HepG2 (cell line): ENCODE results near the gene ACTN3. TPM values are rescaled to one million over a fixed set of nuclear protein-coding genes. Genes with fewer than 3 reads are reported as not detected.

ENCODE experiments used
- CCDC6 ChIP-seq: sonication (generic); formaldehyde crosslinking; IDR thresholded peaks from 2 replicates; pipeline ENCODE4 v1.8.1; 2022; ENCODE audit warnings: mild to moderate bottlenecking, missing genetic modification reagents, moderate library complexity
- CREM ChIP-seq, 2 experiments: sonication (generic) in 1 of 2; formaldehyde crosslinking in 1 of 2; IDR thresholded peaks; 2 replicates each; pipeline versions ENCODE4 v1.4.0 to v1.6.1; 2016 to 2020; ENCODE audit warnings: antibody characterized with exemption in 1 of 2, mild to moderate bottlenecking in 1 of 2, missing genetic modification reagents in 1 of 2
- GABPB1 ChIP-seq: IDR thresholded peaks from 2 replicates; pipeline ENCODE4 v1.6.1; 2016; ENCODE audit warnings: mild to moderate bottlenecking, missing genetic modification reagents, moderate library complexity, missing compliant biosample characterization
- JDP2 ChIP-seq: sonication (generic); formaldehyde crosslinking; IDR thresholded peaks from 2 replicates; pipeline ENCODE4 v1.8.1; 2022; ENCODE audit warnings: missing genetic modification reagents, borderline replicate concordance
- MNT ChIP-seq: fragments of 450-650 bp; IDR thresholded peaks from 2 replicates; pipeline ENCODE4 v1.6.1; 2016
- NFYC ChIP-seq: IDR thresholded peaks from 2 replicates; pipeline ENCODE4 v1.6.1; 2016; ENCODE audit warnings: missing genetic modification reagents, missing compliant biosample characterization
- POLR2AphosphoS5 ChIP-seq: IDR thresholded peaks from 2 replicates; pipeline ENCODE4 v1.6.1; 2012; ENCODE audit warnings: low read depth, low read length
- PRDM10 ChIP-seq: sonication (generic); formaldehyde crosslinking; IDR thresholded peaks from 2 replicates; pipeline ENCODE4 v1.4.0; 2020; ENCODE audit warnings: low read depth, missing genetic modification reagents
- SOX6 ChIP-seq, 2 experiments: fragments of 450-650 bp in 1 of 2; sonication (generic) in 1 of 2; formaldehyde crosslinking in 1 of 2; IDR thresholded peaks; 2 replicates each; pipeline versions ENCODE4 v1.4.0 to v1.6.1; 2017 to 2020; ENCODE audit warnings: antibody characterized with exemption in 1 of 2, mild to moderate bottlenecking in 1 of 2, missing genetic modification reagents in 1 of 2
- TBP ChIP-seq: sonication (generic); formaldehyde crosslinking; IDR thresholded peaks from 2 replicates; pipeline ENCODE4 v1.5.0; 2020; ENCODE audit warnings: missing genetic modification reagents
- TSC22D2 ChIP-seq: sonication (generic); formaldehyde crosslinking; IDR thresholded peaks from 2 replicates; pipeline ENCODE4 v1.5.1; 2020; ENCODE audit warnings: missing genetic modification reagents, mild to moderate bottlenecking, borderline replicate concordance
- YEATS4 ChIP-seq: sonication (generic); formaldehyde crosslinking; IDR thresholded peaks from 2 replicates; pipeline ENCODE4 v1.4.0; 2020; ENCODE audit warnings: missing genetic modification reagents, borderline replicate concordance
- ZC3H4 ChIP-seq: sonication (generic); formaldehyde crosslinking; IDR thresholded peaks from 2 replicates; pipeline ENCODE4 v1.4.0; 2020; ENCODE audit warnings: missing genetic modification reagents, borderline replicate concordance
- ZGPAT ChIP-seq: IDR thresholded peaks from 2 replicates; pipeline ENCODE4 v1.6.1; 2016; ENCODE audit warnings: mild to moderate bottlenecking
- ZNF256 ChIP-seq: sonication (generic); formaldehyde crosslinking; conservative IDR thresholded peaks from 2 replicates; pipeline ENCODE4 v1.4.0; 2020; ENCODE audit warnings: missing genetic modification reagents
- ZNF616 ChIP-seq: sonication (generic); formaldehyde crosslinking; IDR thresholded peaks from 2 replicates; pipeline ENCODE4 v1.5.0; 2020; ENCODE audit warnings: low read depth, mild to moderate bottlenecking, missing genetic modification reagents
- ZNF891 ChIP-seq: sonication (generic); formaldehyde crosslinking; IDR thresholded peaks from 2 replicates; pipeline ENCODE4 v1.5.0; 2020; ENCODE audit warnings: mild to moderate bottlenecking, missing genetic modification reagents
- ZSCAN12 ChIP-seq: sonication (generic); formaldehyde crosslinking; IDR thresholded peaks from 2 replicates; pipeline ENCODE4 v1.9.0; 2021; ENCODE audit warnings: mild to moderate bottlenecking, missing genetic modification reagents
- ZSCAN9 ChIP-seq: IDR thresholded peaks from 2 replicates; pipeline ENCODE4 v1.6.1; 2016; ENCODE audit warnings: borderline replicate concordance
- polyA plus RNA-seq, 8 experiments: library from polyadenylated mRNA; depleted of rRNA in 3 of 8; stranded (reverse) in 7 of 8; unstranded in 1 of 8; fragments of >200 nt; fragmentation: Illumina TruSeq in 4 of 8; extraction: Trizol in 4 of 8; gene quantifications; 2 replicates each; pipeline versions ENCODE4 v1.2.1 to v1.2.3, GENCODE V29; 2011 to 2016; ENCODE audit warnings: low read depth in 4 of 8, missing spikeins in 1 of 8, mixed read lengths in 1 of 8; ENCODE audit not compliant: insufficient read depth in 1 of 8
- total RNA-seq, 5 experiments: library from RNA; depleted of rRNA; stranded (reverse); fragments of >200 nt; fragmentation: Illumina TruSeq; extraction: Trizol; gene quantifications; 2 replicates each; pipeline ENCODE4 v1.2.3, GENCODE V29; 2016; ENCODE audit warnings: low read depth in 1 of 5
- TF ChIP-seq, protein P1 (sequence below): sonication (generic); formaldehyde crosslinking; IDR thresholded peaks from 2 replicates; pipeline ENCODE4 v1.5.0; 2020; ENCODE audit warnings: missing genetic modification reagents
- TF ChIP-seq, protein P2 (sequence below): sonication (generic); formaldehyde crosslinking; IDR thresholded peaks from 2 replicates; pipeline ENCODE4 v1.4.0; 2020; ENCODE audit warnings: missing genetic modification reagents

Gene ACTN3
- total and polyA plus RNA-seq, 2 of the 13 experiments (the other 11 are each of a cell fraction or from before 2014, with no cell fraction given) = 0.04 to 0.09 TPM

DNA sequence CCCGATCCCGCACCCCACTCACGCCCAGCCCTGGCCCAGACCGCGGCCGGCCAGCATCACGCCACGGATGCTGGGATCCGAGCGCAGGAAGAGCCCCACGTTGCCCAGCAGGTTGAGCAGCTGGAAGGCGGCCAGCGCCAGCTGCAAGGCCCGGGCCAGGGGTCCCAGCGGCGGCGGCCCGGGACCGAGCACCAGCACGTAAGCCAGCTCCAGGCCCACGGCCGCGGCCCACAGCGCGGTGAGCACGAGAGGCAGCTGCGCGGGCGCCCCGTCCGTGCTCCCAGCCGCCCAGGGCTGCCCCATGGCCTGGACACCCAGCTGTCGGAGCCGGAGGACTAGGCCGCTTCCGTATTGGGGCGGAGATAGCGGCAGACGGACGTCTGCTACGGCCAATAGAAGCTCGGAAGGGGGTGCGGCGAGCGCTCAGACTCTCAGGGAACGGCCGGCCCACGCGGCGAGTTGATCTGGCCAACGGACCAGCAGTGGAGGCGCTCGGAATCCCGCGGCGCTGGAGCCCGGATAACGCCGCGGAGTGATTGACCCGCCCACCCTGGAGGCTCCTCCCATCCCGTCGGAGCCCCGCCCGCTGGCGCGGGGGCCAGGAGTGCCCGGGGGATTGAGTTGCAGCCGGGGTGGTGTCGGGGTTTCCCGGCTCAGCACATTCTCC lies 869 bp upstream of the ACTN3 start, which contains the start of gene ZDHHC24 (continued):
- TF ChIP-seq ZNF616 (CRISPR knock-in tag) (no peak), YEATS4 (CRISPR knock-in tag) (peak; percentile 90), ZSCAN12 (CRISPR knock-in tag) (peak; percentile 14; the same call in 1 of the 2 replicates), TBP (CRISPR knock-in tag) (no peak), SOX6 (IDR thresholded peaks at IDR 0.05) (no peak), SOX6 (CRISPR knock-in tag; IDR thresholded peaks at IDR 0.05) (peak; percentile 28; the same call in 1 of the 2 replicates), NFYC (CRISPR knock-in tag) (peak; percentile 92), JDP2 (no peak), MNT (no peak), ZSCAN9 (CRISPR knock-in tag) (no peak), CREM (IDR thresholded peaks at IDR 0.05) (0 out of 2 replicates have a peak, but pooled peaks have one; percentile 19), CREM (CRISPR knock-in tag; IDR thresholded peaks at IDR 0.05) (no peak), TSC22D2 (CRISPR knock-in tag) (no peak), GABPB1 (CRISPR knock-in tag) (peak; percentile 90), CCDC6 (CRISPR knock-in tag) (0 out of 2 replicates have a peak, but pooled peaks have one; percentile 21), POLR2AphosphoS5 (peak; percentile 60; the same call in 1 of the 2 replicates), ZGPAT (peak; percentile 39), ZC3H4 (no peak), PRDM10 (CRISPR knock-in tag) (0 out of 2 replicates have a peak, but pooled peaks have one; percentile 42), ZNF256 (CRISPR knock-in tag) (no peak), ZNF891 (CRISPR knock-in tag) (no peak)
- TF ChIP-seq, protein P1, sequence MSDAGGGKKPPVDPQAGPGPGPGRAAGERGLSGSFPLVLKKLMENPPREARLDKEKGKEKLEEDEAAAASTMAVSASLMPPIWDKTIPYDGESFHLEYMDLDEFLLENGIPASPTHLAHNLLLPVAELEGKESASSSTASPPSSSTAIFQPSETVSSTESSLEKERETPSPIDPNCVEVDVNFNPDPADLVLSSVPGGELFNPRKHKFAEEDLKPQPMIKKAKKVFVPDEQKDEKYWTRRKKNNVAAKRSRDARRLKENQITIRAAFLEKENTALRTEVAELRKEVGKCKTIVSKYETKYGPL (CRISPR knock-in tag) = no peak
- TF ChIP-seq, protein P2, sequence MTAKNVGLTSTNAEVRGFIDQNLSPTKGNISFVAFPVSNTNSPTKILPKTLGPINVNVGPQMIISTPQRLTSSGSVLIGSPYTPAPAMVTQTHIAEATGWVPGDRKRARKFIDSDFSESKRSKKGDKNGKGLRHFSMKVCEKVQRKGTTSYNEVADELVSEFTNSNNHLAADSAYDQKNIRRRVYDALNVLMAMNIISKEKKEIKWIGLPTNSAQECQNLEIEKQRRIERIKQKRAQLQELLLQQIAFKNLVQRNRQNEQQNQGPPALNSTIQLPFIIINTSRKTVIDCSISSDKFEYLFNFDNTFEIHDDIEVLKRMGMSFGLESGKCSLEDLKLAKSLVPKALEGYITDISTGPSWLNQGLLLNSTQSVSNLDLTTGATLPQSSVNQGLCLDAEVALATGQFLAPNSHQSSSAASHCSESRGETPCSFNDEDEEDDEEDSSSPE (CRISPR knock-in tag) = 0 out of 2 replicates have a peak, but pooled peaks have one; percentile 17
